ENCODE results near the gene LDB3.

Gene LDB3

GRCh38 chr10:86773498-86773897 is 105.2 kb downstream of the LDB3 start:
- no peak overlapping the region for H3K4me3 ChIP-seq (ENCODE audit: low read depth, low read length)
- no peak for DNase-seq (ENCODE audit: low read depth, low spot score)
- in situ Hi-C loops (cut with HindIII; ENCODE audit: low sequenced_read_pairs): no loop called here
- no peak for TF ChIP-seq CTCF (IDR thresholded peaks at IDR 0.05; ENCODE audit: low read depth, low read length)

GRCh38 chr10:86775056-86775869 is 107.0 kb downstream of the LDB3 start:
- peak; percentile 9 for DNase-seq (ENCODE audit: low read depth, low spot score)
- no peak for TF ChIP-seq CTCF (IDR thresholded peaks at IDR 0.05; ENCODE audit: low read depth, low read length)
- in situ Hi-C loops (cut with HindIII; ENCODE audit: low sequenced_read_pairs): no loop called here
- no peak overlapping the region for H3K4me3 ChIP-seq (ENCODE audit: low read depth, low read length)

GRCh38 chr10:86775870-86776180 is 107.5 kb downstream of the LDB3 start:
- H3K4me3 ChIP-seq (ENCODE audit: low read depth, low read length): no peak overlapping the region
- no peak for DNase-seq (ENCODE audit: low read depth, low spot score)
- TF ChIP-seq CTCF (IDR thresholded peaks at IDR 0.05; ENCODE audit: low read depth, low read length): no peak
- in situ Hi-C loops (cut with HindIII; ENCODE audit: low sequenced_read_pairs): no loop called here

- peak; percentile 35 for DNase-seq (ENCODE audit: low read depth, low spot score)
- TF ChIP-seq CTCF (IDR thresholded peaks at IDR 0.05; ENCODE audit: low read depth, low read length): no peak
- H3K4me3 ChIP-seq (ENCODE audit: low read depth, low read length): no peak overlapping the region
- in situ Hi-C loops (cut with HindIII; ENCODE audit: low sequenced_read_pairs): no loop called here
Observed at GRCh38 chr10:86779220-86780017, 111.1 kb downstream of the LDB3 start.

GRCh38 chr10:86782701-86783418 is 114.5 kb downstream of the LDB3 start:
- DNase-seq (ENCODE audit: low read depth, low spot score): no peak

More at GRCh38 chr10:86782701-86783418, 114.5 kb downstream of the LDB3 start:
- no peak for TF ChIP-seq CTCF (IDR thresholded peaks at IDR 0.05; ENCODE audit: low read depth, low read length)
- in situ Hi-C loops (cut with HindIII; ENCODE audit: low sequenced_read_pairs): no loop called here
- H3K4me3 ChIP-seq (ENCODE audit: low read depth, low read length): no peak overlapping the region
